Left kidney (tissue), 2 donors: Measurements from ENCODE around the gene OLFML2B. TPM values are rescaled to one million over a fixed set of nuclear protein-coding genes. Genes with fewer than 3 reads are reported as not detected.

Experiments used
- DNase-seq: peaks from one replicate; pipeline ENCODE4 v3.0.0-alpha.2; 2013
- polyA plus RNA-seq: library from polyadenylated mRNA; unstranded; fragments of 120-200 nt; gene quantifications from one replicate; pipeline ENCODE4 v1.2.1, GENCODE V29; 2013; ENCODE audit not compliant: insufficient read length

Gene OLFML2B
- polyA plus RNA-seq, 1 donor = 8.5 TPM

DNA sequence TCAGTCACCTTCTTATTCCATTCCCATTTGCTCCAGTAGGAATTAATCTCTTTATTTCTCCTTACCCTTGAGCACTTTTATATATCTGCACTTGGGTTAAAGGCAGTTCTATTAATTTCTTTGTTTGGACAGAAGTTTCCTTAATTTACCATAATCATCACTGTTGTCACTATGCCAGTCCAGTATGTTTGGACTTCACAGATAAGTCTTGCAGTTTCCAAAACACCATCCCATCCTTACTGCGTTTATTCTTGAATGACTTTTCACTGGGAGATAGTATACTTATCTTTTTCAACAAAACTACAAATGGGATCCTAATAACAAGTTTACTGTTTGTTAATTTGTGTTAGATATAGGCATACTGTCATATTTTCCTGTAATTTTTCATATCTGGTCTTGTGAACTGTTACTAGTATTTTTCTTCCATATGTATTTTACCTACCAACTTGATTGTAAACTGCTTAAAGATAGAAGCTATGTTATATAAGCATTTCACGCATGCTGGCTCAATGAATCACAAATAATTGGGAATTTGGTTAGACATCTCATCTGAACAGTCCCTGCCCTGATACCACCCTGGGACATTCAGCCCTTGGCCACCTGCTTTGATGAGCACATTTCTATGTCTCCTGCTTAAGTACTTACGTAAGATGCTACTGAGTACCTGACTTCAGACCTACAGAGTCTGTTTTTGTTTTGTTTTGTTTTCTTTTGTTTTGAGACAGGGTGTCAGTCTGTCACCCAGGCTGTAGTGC lies 78.2 kb downstream of the OLFML2B start:
- no peak for DNase-seq

DNA sequence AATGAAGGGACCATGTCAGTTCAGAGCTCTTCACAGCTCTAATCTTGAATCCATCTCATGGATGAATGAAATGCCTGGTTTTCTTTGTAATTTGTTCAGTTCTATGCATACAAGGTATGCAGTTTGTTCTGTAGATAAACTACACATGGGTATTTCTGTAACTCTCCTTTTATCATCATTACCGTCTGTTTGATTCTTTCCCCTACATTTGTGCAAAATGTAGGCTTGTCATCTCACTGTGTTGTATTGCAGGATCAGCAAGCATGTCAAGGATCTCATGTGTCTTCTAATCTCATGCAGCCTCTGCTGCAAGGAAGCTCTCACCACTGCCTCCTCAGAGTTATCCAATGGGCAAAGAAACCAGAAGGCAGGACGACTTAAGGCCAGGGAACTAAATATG lies 79.3 kb downstream of the OLFML2B start:
- no peak for DNase-seq

DNA sequence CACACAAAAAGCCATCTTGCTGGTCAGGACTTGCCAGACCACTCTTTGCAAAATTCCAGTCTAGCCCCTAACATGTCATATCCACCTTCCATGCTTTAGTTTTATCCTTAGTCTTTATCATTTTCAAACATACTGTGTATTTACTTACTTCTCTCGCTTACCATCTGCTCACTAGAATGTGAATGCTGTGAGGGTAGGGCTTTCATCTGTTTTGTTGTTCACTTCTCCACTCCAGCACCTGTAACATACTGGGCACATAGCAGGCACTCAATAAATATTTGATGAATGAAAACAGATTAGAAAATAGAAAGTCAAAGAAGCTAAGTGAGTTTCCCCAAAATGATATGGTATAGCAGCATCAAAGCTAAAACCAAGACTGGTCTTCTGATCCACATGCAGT lies 79.9 kb downstream of the OLFML2B start:
- no peak for DNase-seq

DNA sequence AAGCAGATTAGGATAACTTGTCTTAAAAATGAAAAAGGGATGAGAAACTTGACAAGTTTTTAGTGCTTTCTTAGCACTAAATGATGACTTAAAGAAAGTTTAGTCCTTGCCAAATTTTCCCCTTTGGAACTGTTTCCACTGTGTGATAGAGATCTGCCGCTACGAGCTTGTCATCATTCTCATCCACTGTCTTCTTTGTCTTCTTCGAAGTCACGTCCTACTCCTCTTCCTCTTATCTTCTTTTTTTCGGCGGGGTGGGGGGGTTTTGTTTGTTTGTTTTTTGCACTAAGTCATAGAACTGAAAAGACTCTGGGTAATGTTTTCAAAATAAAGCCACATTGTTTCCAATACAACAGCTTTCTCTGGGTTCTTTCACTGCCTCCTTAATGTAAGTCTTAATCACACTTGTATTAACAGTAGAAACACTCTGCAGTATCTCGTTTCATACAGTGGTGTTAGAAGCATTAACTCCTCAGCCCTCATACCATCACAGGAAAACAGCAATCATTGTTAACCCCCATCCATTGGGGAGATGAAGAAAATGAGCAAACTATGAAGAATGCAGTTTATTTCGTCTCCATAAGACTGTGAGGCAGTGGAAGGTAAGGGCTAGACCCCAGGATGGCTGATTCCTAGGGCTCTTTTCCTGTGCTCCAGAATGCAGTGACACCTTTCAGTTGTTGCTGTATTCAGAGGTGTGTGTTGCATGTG lies 81.8 kb downstream of the OLFML2B start:
- no peak for DNase-seq

DNA sequence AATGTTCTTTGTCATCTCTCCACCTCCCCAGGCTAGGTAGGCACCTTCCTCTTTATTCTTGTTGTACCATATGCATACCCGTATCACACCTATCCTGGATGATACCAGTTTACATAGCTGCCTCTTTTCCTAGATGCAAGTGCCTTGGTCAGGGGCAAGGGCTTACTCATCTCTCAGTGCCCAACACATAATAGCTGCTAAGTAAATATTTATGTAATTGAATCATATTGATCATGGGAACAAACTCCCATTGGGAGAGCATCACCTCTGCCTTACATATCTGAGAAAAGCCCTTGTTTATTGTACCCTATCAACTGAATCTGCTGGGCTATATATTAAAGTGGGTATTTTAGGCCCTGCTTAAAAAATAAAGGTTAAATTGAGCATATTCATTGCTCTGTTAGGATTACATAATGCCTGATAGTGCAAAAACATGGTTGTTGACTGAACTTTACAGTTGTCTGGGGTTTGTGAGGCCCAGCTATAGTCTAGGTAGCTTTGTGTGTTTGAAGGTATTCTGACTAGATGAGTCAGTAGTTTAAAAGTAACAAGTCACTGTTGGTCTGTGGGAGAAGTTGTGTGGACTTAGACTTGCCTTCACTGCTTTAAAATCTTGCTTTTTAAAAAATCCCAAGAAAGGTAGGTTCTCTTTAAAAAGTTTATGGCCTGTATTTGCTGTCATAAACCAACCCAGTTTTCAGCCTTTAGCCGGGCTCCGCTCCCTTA lies 82.6 kb downstream of the OLFML2B start:
- DNase-seq = no peak

DNA sequence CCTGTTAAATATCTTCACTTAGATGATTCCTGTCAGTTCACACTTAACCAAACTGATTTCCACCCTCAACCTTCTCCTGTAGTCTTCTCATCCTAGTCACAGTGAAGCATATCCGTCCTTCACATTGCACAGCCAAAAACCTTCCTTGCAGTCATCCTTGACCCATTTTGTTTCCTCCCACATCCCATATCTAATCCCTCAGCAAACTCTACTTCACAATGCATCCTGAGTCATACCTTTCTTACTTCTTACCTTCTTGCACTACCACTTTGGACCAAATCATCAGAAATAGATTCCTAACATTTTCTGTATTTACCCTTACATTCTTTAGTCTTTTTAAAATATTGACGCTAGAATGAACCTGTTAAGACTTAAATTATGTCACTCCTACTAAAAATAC lies 86.9 kb downstream of the OLFML2B start:
- DNase-seq = no peak

DNA sequence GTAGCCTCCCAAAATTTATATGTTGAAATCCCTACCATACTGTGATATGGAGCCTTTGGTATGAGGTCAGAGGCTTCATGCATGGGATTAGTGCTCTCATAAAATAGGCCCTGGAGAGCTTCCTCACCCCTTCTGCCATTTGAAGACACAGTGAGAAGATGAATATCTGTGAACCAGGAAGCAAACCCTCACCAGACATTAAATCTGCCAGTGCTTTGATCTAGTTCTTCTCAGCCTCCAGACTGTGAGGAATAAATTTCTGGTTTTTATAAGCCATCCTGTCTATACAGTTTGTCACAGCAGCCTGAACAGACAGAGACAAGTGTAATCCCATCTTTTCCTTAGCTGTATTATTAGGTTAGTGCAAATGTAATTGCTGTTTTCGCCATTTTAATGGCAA lies 88.4 kb downstream of the OLFML2B start:
- DNase-seq = no peak

DNA sequence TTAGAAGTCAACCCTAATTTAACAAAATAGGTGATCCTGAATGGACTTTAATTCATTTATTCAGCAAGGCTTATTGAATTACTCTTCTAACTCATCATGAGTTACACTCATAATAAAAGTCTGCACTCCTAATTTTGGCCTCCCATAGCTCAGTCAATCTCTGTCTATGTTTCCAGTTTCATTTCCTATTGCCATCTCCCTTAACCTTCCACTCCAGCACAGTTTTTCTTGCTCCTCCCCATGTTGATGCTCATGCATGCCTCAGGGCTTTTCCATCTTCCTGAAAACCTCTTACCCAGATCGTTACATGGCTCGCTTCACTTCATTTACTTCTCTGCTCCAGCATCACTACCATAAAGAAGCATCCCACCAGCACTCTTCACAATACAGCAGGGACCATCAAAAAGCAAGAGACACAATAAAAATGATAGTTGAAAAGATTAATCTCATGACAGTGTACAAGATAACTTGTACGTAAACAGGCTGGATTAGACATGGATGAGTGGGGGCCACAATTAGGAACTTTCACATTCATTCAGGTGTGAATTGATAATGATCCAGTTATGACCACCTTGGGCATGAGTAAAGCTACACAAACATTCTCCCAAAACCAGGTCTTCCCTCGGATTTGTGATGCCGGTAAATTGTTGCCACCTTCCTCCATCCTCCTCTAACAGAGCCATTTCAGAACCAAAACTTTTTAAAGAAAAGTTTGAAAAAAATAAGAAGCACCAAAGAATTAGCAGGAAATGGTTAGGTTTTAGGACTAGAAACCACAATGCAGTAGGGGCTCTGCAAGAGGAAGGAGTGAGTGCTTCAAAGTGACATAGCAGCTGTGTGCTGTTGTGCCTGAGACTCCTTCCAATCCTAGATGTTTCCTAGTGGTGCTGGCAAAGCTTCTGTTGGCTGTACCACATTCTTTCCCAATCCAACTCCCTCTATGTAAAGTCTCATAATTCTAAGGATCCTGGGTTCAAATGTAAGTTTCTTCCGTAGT lies 89.8 kb downstream of the OLFML2B start:
- DNase-seq = no peak

Other genes starting within 250 kb of the OLFML2B start
- gene NOS1AP, start 45.8 kb upstream of the OLFML2B start, polyA plus RNA-seq = 10.7 TPM